Psoas muscle (tissue), 8 donors: ENCODE measurements around the gene MARCHF3. TPM values are rescaled to one million over a fixed set of nuclear protein-coding genes. Genes with fewer than 3 reads are reported as not detected.

Source experiments
- ATAC-seq, 4 donors: fragments of 200-7000 bp; cut with Tn5 transposase; one replicate each; pipeline ENCODE4 v1.9.1; 2020; ENCODE audit warnings: moderate library complexity in 3 of 4, mild to moderate bottlenecking in 2 of 4
- DNase-seq, 2 donors: peaks; one replicate each; pipeline ENCODE4 v3.0.0-alpha.2; 2020
- H3K27ac ChIP-seq: fragments of 200-600 bp; one replicate; pipeline ENCODE4 v1.8.0; 2022
- H3K27me3 ChIP-seq, 3 donors: fragments of 200-600 bp in 1 of 3; one replicate each; pipeline versions ENCODE4 v1.6.1 to v1.8.0; 2013 to 2022; ENCODE audit warnings: low read length in 2 of 3, mild to moderate bottlenecking in 2 of 3, moderate library complexity in 1 of 3; ENCODE audit not compliant: insufficient read depth in 3 of 3
- H3K36me3 ChIP-seq, 2 donors: fragments of 200-600 bp in 1 of 2; one replicate each; pipeline versions ENCODE4 v1.6.1 to v1.8.0; 2013 to 2022; ENCODE audit warnings: low read depth in 1 of 2, mild to moderate bottlenecking in 1 of 2, moderate library complexity in 1 of 2; ENCODE audit not compliant: insufficient read depth in 1 of 2
- H3K4me1 ChIP-seq: fragments of 200-600 bp; one replicate; pipeline ENCODE4 v1.8.0; 2022
- H3K4me3 ChIP-seq: fragments of 200-600 bp; one replicate; pipeline ENCODE4 v1.8.0; 2022; ENCODE audit warnings: mild to moderate bottlenecking
- H3K9me3 ChIP-seq: fragments of 200-600 bp; one replicate; pipeline ENCODE4 v1.8.0; 2022
- WGBS, 3 donors: extraction: QIAGEN DNeasy Blood & Tissue Kit; methylation state at CpG; one replicate each; pipeline versions ENCODE4 v1.1.6 to v1.1.7; 2013; 5-methylcytosine and 5-hydroxymethylcytosine counted together
- intact Hi-C, 2 donors: fragments of 100-400 bp; cut with DNase I; formaldehyde crosslinking; loops; one replicate each; pipeline versions ENCODE4 v1.11.0 to v1.14.2; 2022
- polyA plus RNA-seq, 3 donors: library from polyadenylated mRNA; stranded (reverse); fragments of 200-250 nt; gene quantifications; one replicate each; pipeline ENCODE4 v1.2.3, GENCODE V29; 2013
- total RNA-seq, 4 donors: library from RNA; stranded (reverse); fragmentation: NEBNext Ultra II Directional in 2 of 4; extraction: Animal tissue kit (Norgen Biotek cat#: 25700) in 2 of 4; gene quantifications; one replicate each; pipeline versions ENCODE4 v1.2.1 to v1.2.4, GENCODE V29; 2021 to 2023
- TF ChIP-seq, protein P1 (sequence below): fragments of 200-600 bp; IDR thresholded peaks from one replicate; pipeline ENCODE4 v1.8.0; 2022; ENCODE audit warnings: antibody characterized with exemption
- donor health status: healthy with polysubstance abuse.
- donor health status: DM: no; HTN: no; CAD: no; lungs with moderate emphysema.
- donor health status: Bipolar disorder and iron deficiency.
- donor health status: healthy.
- donor health status: DM: yes; HTN: yes; CAD: no.
- donor health status: DM: no; HTN: no; CAD: no.
- donor health status: DM: no; HTN: no; CAD: no.
- donor health status: DM: yes; HTN: yes; CAD: no.

MARCHF3 gene
- total and polyA plus RNA-seq, 7 donors, result 6.0 to 22.0 (median 12.0) TPM

DNA sequence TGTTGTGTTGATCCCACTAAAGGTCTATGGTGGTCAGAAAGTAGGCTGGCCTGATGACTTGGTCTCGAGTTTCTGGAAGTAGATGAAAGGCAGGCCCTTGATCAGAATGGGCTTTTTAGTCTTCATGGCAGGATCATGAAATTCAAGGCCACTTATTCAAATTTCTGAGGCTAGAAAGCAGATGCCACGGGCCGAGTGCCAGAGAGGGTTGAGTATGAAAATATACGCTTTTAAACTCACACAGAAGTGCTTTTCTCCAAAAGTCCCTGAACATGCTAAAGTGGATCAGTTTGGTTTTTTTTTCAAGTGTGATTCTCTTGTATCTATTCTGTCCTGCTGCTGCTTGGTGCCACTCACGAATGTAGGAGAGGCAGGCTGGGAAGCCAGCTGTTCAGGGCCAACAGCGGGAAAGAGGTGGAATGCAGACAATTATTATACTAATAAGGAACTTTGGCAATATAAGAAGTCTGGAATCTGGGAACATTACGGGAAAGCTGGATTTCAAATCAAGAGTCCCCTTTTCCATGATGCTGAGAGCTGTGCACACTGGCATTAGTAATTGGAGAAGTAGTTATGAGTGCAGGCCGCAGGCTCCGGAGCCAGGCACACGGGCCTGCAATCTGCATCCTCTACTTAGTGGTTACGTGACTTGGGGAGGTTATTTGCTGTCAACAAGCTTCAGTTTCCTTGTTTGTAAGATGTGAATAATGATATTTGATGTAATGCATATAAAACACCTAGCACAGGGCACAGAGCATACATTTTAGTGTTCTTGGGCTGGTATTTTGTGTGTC lies 157.6 kb downstream of the MARCHF3 start:
- H3K4me1 ChIP-seq, result no peaks in the 10 kb centered on the region
- ATAC-seq (no peak), DNase-seq (no peak)
- intact Hi-C loops, result no loop called here
- H3K9me3 ChIP-seq, result no peaks in the 10 kb centered on the region
- no peak overlapping the region for H3K27ac ChIP-seq
- H3K4me3 ChIP-seq, result no peak overlapping the region
- H3K27me3 ChIP-seq, result no peaks in the 10 kb centered on the region
- 59 to 73% (median 69%) methylated on average over 11 of the region's 11 CpGs for WGBS, 3 donors
- TF ChIP-seq, protein P1, sequence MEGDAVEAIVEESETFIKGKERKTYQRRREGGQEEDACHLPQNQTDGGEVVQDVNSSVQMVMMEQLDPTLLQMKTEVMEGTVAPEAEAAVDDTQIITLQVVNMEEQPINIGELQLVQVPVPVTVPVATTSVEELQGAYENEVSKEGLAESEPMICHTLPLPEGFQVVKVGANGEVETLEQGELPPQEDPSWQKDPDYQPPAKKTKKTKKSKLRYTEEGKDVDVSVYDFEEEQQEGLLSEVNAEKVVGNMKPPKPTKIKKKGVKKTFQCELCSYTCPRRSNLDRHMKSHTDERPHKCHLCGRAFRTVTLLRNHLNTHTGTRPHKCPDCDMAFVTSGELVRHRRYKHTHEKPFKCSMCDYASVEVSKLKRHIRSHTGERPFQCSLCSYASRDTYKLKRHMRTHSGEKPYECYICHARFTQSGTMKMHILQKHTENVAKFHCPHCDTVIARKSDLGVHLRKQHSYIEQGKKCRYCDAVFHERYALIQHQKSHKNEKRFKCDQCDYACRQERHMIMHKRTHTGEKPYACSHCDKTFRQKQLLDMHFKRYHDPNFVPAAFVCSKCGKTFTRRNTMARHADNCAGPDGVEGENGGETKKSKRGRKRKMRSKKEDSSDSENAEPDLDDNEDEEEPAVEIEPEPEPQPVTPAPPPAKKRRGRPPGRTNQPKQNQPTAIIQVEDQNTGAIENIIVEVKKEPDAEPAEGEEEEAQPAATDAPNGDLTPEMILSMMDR, result no peak
- H3K36me3 ChIP-seq, result no peaks in the 10 kb centered on the region

DNA sequence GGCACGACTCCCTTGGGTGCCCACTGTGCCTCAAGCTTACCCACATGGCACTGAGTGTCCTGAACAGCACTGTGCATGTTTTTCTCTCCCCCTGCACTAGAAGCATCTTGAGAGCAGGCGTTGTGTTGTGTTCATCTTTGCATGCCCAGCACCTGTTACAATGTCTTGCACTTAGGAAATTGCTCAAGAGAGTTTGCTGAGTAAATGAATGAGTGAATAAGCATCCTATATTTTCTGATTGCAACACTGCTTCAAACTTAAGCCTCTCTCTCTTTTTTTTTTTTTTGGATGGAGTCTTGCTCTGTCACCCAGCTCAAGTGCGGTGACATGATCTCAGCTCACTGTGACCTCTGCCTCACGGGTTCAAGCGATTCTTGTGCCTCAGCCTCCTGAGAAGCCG lies 158.9 kb downstream of the MARCHF3 start:
- Histone ChIP-seq H3K4me3 (no peak overlapping the region), H3K9me3 (no peaks in the 10 kb centered on the region), H3K27me3 (no peaks in the 10 kb centered on the region), H3K36me3 (no peaks in the 10 kb centered on the region), H3K4me1 (no peaks in the 10 kb centered on the region), H3K27ac (no peak overlapping the region)
- TF ChIP-seq, protein P1, result no peak
- WGBS, 3 donors, result 95 to 99% (median 95%) methylated on average over 6 of the region's 6 CpGs
- no peak for DNase-seq
- ATAC-seq, result peak in 1 of 4 donors; percentile 43
- intact Hi-C loops, result no loop called here

DNA sequence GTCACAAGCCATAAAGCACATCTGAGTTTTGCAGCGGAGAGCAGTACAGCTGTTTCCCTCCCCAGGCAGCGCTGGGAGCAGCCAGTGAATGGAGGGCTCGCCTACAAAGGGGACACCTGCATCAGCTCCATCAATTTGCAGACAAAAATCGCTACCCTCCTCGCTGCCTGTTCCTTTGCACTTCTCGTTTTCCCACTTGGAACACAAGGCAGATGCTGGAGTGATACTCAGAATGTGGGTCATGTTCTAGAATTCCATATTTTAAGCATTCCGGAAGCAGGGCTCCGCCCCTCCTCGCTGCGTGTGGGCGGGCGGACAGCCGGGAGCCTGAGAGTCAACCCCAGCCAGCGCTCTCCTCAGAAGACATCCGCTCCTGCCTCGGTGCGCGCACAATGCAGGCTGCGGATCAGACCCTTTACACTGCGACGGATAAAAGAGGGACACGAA lies 161.3 kb downstream of the MARCHF3 start:
- 15 to 24% (median 17%) methylated on average over 22 of the region's 22 CpGs for WGBS, 3 donors
- DNase-seq (peak in 1 of 2 donors; percentile 30), ATAC-seq (peak in 1 of 4 donors; percentile 41)
- intact Hi-C loops, result loop anchor here (5.0 to 10.0 kb wide), 2 partner anchors 163 to 166 kb away; partner anchors contain the start of gene MARCHF3 (in 2 of the 2)
- no peaks in the 10 kb centered on the region for H3K36me3 ChIP-seq
- no peaks in the 10 kb centered on the region for H3K9me3 ChIP-seq
- H3K27ac ChIP-seq, result no peak overlapping the region
- H3K27me3 ChIP-seq, result no peaks in the 10 kb centered on the region
- no peaks in the 10 kb centered on the region for H3K4me1 ChIP-seq
- TF ChIP-seq, protein P1, result no peak
- peak overlapping the region; percentile 32 for H3K4me3 ChIP-seq

DNA sequence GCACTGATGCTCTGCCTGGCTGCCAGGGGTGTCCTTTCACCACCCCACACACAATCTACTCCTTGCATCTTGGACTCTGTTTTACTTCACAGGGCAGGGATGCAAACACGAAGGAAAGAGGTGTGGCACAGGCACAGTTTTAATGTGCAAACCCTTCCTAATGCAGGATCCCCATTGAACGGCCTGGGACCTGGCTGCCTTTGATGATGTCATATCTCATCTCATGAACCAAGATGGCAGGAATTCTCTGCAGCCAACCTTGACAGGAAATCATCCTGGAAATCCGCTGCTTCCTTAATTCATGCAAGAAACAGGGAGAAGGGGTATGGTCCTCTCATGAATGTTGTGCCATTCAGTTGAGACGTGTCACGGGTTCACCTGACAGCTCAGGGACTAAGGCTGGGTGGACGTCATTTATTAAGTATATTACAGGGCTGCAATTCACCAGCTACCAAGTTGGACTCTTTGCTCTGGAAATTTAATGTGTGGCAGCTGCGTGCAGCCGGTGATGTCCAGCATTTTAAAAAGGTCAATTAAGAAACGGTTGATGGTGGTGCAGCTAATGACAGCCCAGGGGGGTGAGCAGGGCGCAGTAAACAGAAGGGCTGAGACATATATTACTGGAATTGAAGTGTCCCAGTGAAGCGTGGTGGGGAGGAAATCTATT lies 161.9 kb downstream of the MARCHF3 start:
- Histone ChIP-seq H3K27me3 (no peaks in the 10 kb centered on the region), H3K9me3 (no peaks in the 10 kb centered on the region), H3K27ac (no peak overlapping the region), H3K36me3 (no peaks in the 10 kb centered on the region), H3K4me3 (no peak overlapping the region), H3K4me1 (no peaks in the 10 kb centered on the region)
- intact Hi-C loops, result loop anchor here (5.0 to 10.0 kb wide), 2 partner anchors 164 to 166 kb away; partner anchors contain the start of gene MARCHF3 (in 2 of the 2)
- TF ChIP-seq, protein P1, result no peak
- DNase-seq (no peak), ATAC-seq (no peak)
- 43 to 45% (median 44%) methylated on average over 11 of the region's 11 CpGs for WGBS, 3 donors
